Dedifferentiated amniotic fluid mesenchymal stem cell (primary cell): ENCODE data around the gene ARPP19.
"Not testable (repeated sequence)": the region's sequence is repeated elsewhere in the genome, so short reads cannot be mapped to it uniquely, and the experiment has no call there.

ENCODE experiments used
- DNase-seq: peaks from one replicate; pipeline ENCODE4 v3.0.0-alpha.2; 2016; ENCODE audit errors: extremely low spot score

ARPP19 gene

DNA sequence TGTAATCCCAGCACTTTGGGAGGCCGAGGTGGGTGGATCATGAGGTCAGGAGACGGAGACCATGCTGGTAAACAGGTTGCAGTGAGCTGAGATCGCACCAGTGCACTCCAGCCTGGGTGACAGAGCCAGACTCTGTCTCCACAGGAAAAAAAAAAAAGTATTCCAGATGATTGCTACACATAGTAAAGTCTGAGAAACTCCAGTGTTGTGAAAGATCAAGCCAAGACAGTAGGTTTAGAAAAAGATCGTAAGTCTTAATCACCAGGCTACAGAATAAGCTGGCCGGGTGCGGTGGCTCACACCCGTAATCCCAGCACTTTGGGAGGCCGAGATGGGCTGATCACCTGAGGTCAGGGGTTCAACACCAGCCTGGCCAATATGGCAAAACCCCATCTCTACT is 56.0 kb downstream of the ARPP19 start:
- not testable (repeated sequence) for DNase-seq

DNA sequence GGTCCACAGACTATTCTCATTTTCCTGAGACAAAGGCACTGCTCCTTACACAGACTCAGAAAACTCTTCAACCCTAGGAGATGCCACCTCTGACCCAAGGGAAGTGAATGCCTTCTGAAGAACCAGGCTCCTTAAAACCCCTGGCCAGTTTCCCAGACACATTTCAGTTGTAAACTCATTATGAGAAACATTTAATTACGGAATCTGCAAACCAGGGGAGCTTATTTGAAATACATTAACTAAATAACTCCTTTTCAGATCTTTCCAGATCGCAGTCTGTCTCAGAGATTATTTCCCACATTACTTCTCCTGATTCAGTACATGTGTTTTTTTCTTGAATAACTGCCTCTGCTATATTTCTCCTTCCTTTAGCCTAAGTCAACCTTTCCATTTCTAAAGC is 57.7 kb downstream of the ARPP19 start:
- DNase-seq: no peak

DNA sequence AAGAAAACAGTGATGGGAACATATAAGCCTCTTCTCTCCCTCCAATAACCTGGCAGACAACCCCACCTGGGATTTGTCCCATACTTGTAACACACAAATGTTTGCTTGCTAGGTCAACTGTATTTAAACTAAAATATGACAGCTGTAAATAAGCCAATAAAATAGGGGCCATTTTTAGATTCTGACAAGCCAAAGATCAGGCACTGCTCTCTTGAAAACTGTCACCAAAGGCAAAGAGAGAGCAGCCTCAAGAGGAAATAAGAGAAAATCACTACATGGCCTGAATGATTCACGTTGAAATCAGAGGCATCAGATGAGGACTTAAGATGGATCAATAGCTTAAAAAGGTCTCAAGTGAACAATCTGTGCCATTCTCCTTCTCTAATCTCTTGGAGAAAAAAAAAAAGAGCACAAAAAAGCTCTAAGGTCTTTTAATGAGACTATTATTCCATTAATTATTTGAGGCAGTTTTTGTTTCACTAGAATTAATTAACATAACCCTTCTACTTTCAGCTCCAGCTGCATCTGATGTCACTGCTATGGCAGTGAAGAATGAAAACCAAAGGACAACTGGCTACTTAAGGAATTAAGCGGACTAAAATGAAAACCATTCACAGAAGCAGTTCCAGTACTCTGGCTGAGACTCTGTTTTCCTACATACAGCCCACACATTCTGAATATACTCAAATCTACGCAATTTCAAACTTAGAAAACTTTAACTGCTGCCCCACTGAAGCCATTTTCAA is 59.2 kb downstream of the ARPP19 start:
- no peak for DNase-seq

DNA sequence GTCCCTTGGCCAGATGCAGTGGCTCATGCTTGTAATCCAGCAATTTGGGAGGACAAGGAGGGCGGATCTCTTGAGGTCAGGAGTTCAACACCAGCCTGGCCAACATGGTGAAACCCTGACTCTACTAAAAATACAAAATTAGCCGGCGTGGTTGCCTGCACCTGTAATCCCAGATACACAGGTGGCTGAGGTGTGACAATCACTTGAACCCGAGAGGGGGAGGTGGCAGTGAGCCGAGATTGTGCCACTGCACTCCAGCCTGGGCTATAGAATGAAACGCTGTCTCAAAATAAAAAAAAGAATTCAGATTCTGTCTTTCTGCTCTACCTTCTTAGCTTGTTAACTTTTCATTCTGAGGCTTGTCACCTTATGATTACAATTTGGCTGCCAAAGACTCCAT is 62.3 kb downstream of the ARPP19 start:
- DNase-seq: no peak

DNA sequence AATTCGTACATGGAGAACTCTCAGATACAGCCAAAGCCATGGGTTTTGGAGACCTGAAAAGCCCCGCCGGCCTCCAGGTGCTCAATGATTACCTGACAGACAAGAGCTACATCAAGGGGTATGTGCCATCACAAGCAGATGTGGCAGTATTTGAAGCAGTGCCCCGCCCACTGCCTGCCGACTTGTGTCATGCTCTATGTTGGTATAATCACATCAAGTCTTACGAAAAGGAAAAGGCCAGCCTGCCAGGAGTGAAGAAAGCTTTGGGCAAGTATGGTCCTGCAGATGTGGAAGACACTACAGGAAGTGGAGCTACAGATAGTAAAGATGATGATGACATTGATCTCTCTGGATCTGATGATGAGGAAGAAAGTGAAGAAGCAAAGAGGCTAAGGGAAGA is 63.7 kb downstream of the ARPP19 start:
- no peak for DNase-seq

DNA sequence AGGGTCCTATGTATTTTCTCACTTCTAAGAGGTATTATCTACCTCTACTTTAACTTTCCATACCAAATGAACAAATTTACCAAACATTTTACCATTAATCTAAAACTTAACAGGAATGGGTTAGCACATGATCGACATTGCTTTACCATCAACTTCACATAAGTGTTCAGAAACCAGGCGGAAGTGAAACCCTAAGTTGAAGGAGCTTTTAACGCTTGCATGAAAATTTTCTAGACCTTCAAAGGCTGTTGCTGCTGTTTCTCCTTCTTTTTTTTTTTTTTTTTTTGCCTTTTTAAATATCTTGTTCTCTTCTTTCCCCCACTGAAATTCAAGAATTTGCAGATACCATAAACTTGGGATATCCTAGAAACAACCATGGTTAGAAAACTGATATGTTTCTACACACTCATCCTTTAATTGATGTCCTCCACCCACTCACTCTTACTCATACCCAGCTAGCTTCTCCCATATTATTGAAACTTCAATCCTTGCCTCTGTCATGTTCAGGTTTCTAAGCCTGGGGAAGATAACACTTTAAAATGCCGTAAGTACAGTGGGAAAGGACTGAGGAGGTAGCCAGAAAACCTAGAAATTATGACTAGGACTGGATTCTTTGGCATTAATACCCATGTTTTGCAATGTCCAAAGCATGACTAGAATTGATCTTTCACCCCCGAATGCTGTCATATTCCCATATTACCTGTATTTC is 64.9 kb downstream of the ARPP19 start:
- DNase-seq: no peak

DNA sequence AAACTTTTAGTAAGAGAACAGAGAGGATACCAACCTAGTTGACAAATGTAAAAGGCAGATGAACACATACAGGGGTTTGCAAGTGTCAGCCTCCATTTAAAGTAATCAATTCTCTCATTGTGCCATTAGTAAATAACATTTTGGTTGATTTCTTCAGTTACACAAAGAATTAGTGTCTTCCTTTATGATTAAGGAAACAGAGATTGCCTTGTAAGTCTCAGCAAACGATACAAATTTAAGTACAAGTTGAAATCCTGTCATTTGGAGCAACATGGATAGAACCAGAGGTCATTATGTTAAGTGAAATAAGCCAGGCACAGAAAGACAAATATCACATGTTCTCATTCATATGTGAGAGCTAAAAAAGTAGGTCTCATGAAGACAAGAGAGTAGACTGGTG is 66.2 kb downstream of the ARPP19 start:
- DNase-seq: no peak

DNA sequence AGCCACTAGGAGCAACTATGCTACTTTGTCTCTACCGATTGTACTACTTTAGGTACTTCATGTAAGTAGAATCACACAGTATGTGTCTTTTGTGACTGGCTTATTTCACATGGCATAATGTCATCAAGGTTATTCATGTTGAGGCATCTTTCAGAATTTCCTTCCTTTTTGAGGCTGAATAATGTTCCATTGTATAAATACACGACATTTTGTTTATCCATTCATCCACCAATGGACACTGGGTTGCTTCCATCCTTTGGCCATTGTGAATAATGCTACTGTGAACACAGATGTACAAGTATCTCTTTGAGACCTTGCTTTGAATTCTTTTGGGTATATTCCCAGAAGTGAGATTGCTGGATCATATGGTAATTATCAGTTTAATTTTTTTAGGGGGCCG is 69.3 kb downstream of the ARPP19 start:
- DNase-seq: no peak

DNA sequence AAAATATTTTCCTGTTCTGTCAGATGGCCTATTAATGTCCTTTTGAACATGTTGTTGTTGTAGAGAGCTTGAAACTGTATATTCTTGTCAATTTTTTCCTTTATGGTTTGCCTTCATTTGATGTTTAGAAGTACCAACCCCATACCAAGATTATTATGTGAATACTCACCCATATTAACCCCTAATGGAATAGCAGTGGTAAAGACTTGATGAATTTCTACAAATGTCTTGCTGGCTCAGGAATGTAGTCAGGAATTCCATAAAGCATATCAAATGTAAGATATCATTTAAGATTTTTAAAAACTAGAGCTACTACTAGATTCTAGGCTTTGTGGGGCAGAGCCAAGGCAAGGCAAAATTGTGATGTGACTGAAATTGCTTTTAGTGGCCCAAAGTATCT is 70.1 kb downstream of the ARPP19 start:
- DNase-seq: no peak
